Aorta (tissue), 4 donors: Measurements from ENCODE around the gene MAP1LC3B. TPM values are rescaled to one million over a fixed set of nuclear protein-coding genes. Genes with fewer than 3 reads are reported as not detected.

Experiments
- polyA plus RNA-seq, 2 donors: library from polyadenylated mRNA; stranded (reverse); fragments of 200-250 nt; gene quantifications; one replicate each; pipeline ENCODE4 v1.2.3, GENCODE V29; 2013
- total RNA-seq, 2 donors: library from RNA; stranded (reverse); fragmentation: NEBNext Ultra II Directional; extraction: Animal tissue kit (Norgen Biotek cat#: 25700); gene quantifications; one replicate each; pipeline ENCODE4 v1.2.1, GENCODE V29; 2021
- donor health status: healthy with polysubstance abuse.
- donor health status: Bipolar disorder and iron deficiency.
- donor health status: DM: no; HTN: no; CAD: no.
- donor health status: DM: yes; HTN: yes; CAD: no.

Gene MAP1LC3B
- total and polyA plus RNA-seq, 4 donors = 57.0 to 61.7 (median 60.7) TPM

Other genes with a start within 250 kb of the MAP1LC3B start
- 1 to 10 TPM; 2.2 to 3.5 TPM for gene C16orf95, start 74.9 kb upstream of the MAP1LC3B start, total RNA-seq
- 1 to 10 TPM; 5.0 to 6.6 TPM for gene C16orf95, start 74.9 kb upstream of the MAP1LC3B start, polyA plus RNA-seq
- gene FBXO31, start 8.6 kb upstream of the MAP1LC3B start, total RNA-seq = 10 to 100 TPM; 53.2 to 57.9 TPM
- gene FBXO31, start 8.6 kb upstream of the MAP1LC3B start, polyA plus RNA-seq = 10 to 100 TPM in 1 of 2 donors, 1 to 10 TPM in 1; 6.0 to 28.9 TPM
- 10 to 100 TPM; 32.5 to 42.5 TPM for gene ZCCHC14, start 100.7 kb downstream of the MAP1LC3B start, total RNA-seq
- gene ZCCHC14, start 100.7 kb downstream of the MAP1LC3B start, polyA plus RNA-seq = 10 to 100 TPM in 1 of 2 donors, 1 to 10 TPM in 1; 6.6 to 23.1 TPM
- gene JPH3, start 210.2 kb downstream of the MAP1LC3B start, total RNA-seq = under 1 TPM; 0.21 to 0.26 TPM
- not detected for gene JPH3, start 210.2 kb downstream of the MAP1LC3B start, polyA plus RNA-seq